HepG2 (cell line): ENCODE measurements around the gene SLC2A13. TPM values are rescaled to one million over a fixed set of nuclear protein-coding genes. Genes with fewer than 3 reads are reported as not detected.
A peak's percentile ranks its signal among the peaks of the same experiment; 100 is the strongest.

Source experiments
- ATAC-seq: fragments of 200-7000 bp; cut with Tn5 transposase; 3 replicates; pipeline ENCODE4 v1.9.1; 2020; ENCODE audit warnings: mild to moderate bottlenecking, moderate library complexity
- BruUV-seq: library from RNA; stranded (reverse); fragments of 400-500 nt; replicated peaks from 2 replicates; lab custom pipeline; 2021; lab: Mats Ljungman, UMichigan
- CTCF ChIA-PET: fragments of 300-600 bp; formaldehyde crosslinking; extraction: SDS; loops from one replicate; lab custom pipeline; 2021; ENCODE audit warnings: low total read pairs, inconsistent platforms, low intra/inter-chr PET ratio; lab: Yijun Ruan, JAX
- POLR2A ChIA-PET: fragments of 350-600 bp; sonication (Branson Sonifier 250); formaldehyde crosslinking; loops from one replicate; lab custom pipeline; 2020; ENCODE audit warnings: antibody characterized with exemption, inconsistent platforms; lab: Yijun Ruan, JAX
- DNase-seq: peaks from one replicate; pipeline ENCODE4 v3.0.0-alpha.2; 2015; ENCODE audit warnings: low spot score
- FAIRE-seq: peaks from 3 replicates; lab custom pipeline; 2011; peaks lifted over from hg19 to GRCh38; lab: Jason Lieb, UNC
- H2AFZ ChIP-seq: one replicate; pipeline ENCODE4 v1.6.1; 2011; ENCODE audit warnings: low read length, inconsistent platforms
- H3K27ac ChIP-seq: fragments of 300-600 bp; 3 replicates; pipeline ENCODE4 v1.8.0; 2011; ENCODE audit warnings: mixed run types, mild to moderate bottlenecking, mixed read lengths, low read length, inconsistent platforms; ENCODE audit not compliant: insufficient read depth; ENCODE audit errors: extremely low read length
- H3K27me3 ChIP-seq, 2 experiments: fragments of 200-600 bp in 1 of 2; 2 replicates in 1 of 2; 3 replicates in 1 of 2; pipeline versions ENCODE4 v1.6.0 to v1.8.0; 2011; ENCODE audit warnings: low read length in 2 of 2, mild to moderate bottlenecking in 2 of 2, moderate library complexity in 2 of 2, inconsistent platforms in 1 of 2; ENCODE audit not compliant: insufficient read depth in 2 of 2, control insufficient read depth in 1 of 2
- H3K36me3 ChIP-seq, 2 experiments: fragments of 200-600 bp in 1 of 2; replicated peaks in 1 of 2; 2 replicates in 1 of 2; 3 replicates in 1 of 2; pipeline versions ENCODE4 v1.5.1 to v1.8.0; 2011; ENCODE audit warnings: low read length in 2 of 2, inconsistent platforms in 1 of 2; ENCODE audit not compliant: insufficient read depth in 2 of 2, control insufficient read depth in 1 of 2
- H3K4me1 ChIP-seq: 2 replicates; pipeline ENCODE4 v1.5.1; 2012; ENCODE audit warnings: low read length, inconsistent platforms; ENCODE audit not compliant: insufficient read depth
- H3K4me2 ChIP-seq: 2 replicates; pipeline ENCODE4 v1.6.0; 2011; ENCODE audit warnings: low read depth, low read length, inconsistent platforms
- H3K4me3 ChIP-seq, 3 experiments: fragments of 200-600 bp in 1 of 3; sonication (generic), shearing (Covaris generic) in 1 of 3; replicated peaks in 1 of 3; 2 replicates each; pipeline ENCODE4 v1.5.1; 2011 to 2016; ENCODE audit warnings: low read length in 3 of 3, inconsistent platforms in 2 of 3, low read depth in 2 of 3, mild to moderate bottlenecking in 2 of 3, control low read depth in 1 of 3, mixed read lengths in 1 of 3; ENCODE audit not compliant: insufficient read depth in 1 of 3
- H3K79me2 ChIP-seq: one replicate; pipeline ENCODE4 v1.6.1; 2011; ENCODE audit warnings: low read length, inconsistent platforms; ENCODE audit not compliant: insufficient read depth
- H3K9ac ChIP-seq: 2 replicates; pipeline ENCODE4 v1.6.0; 2011; ENCODE audit warnings: mild to moderate bottlenecking, low read depth, low read length, inconsistent platforms; ENCODE audit not compliant: insufficient read depth
- H3K9me3 ChIP-seq: 2 replicates; pipeline ENCODE4 v1.5.1; 2012; ENCODE audit warnings: mild to moderate bottlenecking, low read length
- H4K20me1 ChIP-seq: 2 replicates; pipeline ENCODE4 v1.6.0; 2011; ENCODE audit warnings: inconsistent platforms, mild to moderate bottlenecking, low read length, moderate library complexity; ENCODE audit not compliant: insufficient read depth
- CENPX ChIP-seq: sonication (generic); formaldehyde crosslinking; IDR thresholded peaks from 2 replicates; pipeline ENCODE4 v1.9.0; 2021; ENCODE audit warnings: mild to moderate bottlenecking, missing genetic modification reagents, moderate library complexity
- GLMP ChIP-seq: sonication (generic); formaldehyde crosslinking; IDR thresholded peaks from 2 replicates; pipeline ENCODE4 v1.9.0; 2021; ENCODE audit warnings: missing genetic modification reagents, mild to moderate bottlenecking, borderline replicate concordance
- MAFF ChIP-seq: IDR thresholded peaks from 2 replicates; pipeline ENCODE4 v1.6.1; 2011; ENCODE audit warnings: low read depth, low read length, improper control_type of control experiment
- MAFK ChIP-seq, 2 experiments: IDR thresholded peaks in 1 of 2; conservative IDR thresholded peaks in 1 of 2; 2 replicates each; pipeline ENCODE4 v1.6.1; 2011; ENCODE audit warnings: improper control_type of control experiment in 2 of 2, low read length in 2 of 2
- PAX8 ChIP-seq: sonication (generic); formaldehyde crosslinking; IDR thresholded peaks from 2 replicates; pipeline ENCODE4 v1.8.0; 2022; ENCODE audit warnings: mild to moderate bottlenecking, missing genetic modification reagents, borderline replicate concordance
- XBP1 ChIP-seq: sonication (generic); formaldehyde crosslinking; IDR thresholded peaks from 2 replicates; pipeline ENCODE4 v1.5.0; 2020; ENCODE audit warnings: missing genetic modification reagents
- ZFYVE20 ChIP-seq: sonication (generic); formaldehyde crosslinking; IDR thresholded peaks from 2 replicates; pipeline ENCODE4 v1.8.0; 2023; ENCODE audit warnings: low read depth, mild to moderate bottlenecking, moderate library complexity, missing genetic modification reagents, borderline replicate concordance
- WGBS: methylation state at CpG from one replicate; pipeline ENCODE4 v1.1.6; 2017; ENCODE audit warnings: low lambda C conversion rate; 5-methylcytosine and 5-hydroxymethylcytosine counted together
- in situ Hi-C: cut with HindIII; loops from 2 replicates; pipeline ENCODE4 v1.10.0; 2017; ENCODE audit warnings: low pct_unique_long_range_greater_than_20kb; ENCODE audit not compliant: extremely low pct_ligation_motif_present
- intact Hi-C: fragments of 100-400 bp; cut with micrococcal nuclease; formaldehyde crosslinking; loops from one replicate; pipeline ENCODE4 v1.10.0; 2022; ENCODE audit not compliant: unreplicated experiment
- polyA plus RNA-seq, 8 experiments: library from polyadenylated mRNA; depleted of rRNA in 3 of 8; stranded (reverse) in 7 of 8; unstranded in 1 of 8; fragments of >200 nt; fragmentation: Illumina TruSeq in 4 of 8; extraction: Trizol in 4 of 8; gene quantifications; 2 replicates each; pipeline versions ENCODE4 v1.2.1 to v1.2.3, GENCODE V29; 2011 to 2016; ENCODE audit warnings: low read depth in 4 of 8, missing spikeins in 1 of 8, mixed read lengths in 1 of 8; ENCODE audit not compliant: insufficient read depth in 1 of 8
- total RNA-seq, 5 experiments: library from RNA; depleted of rRNA; stranded (reverse); fragments of >200 nt; fragmentation: Illumina TruSeq; extraction: Trizol; gene quantifications; 2 replicates each; pipeline ENCODE4 v1.2.3, GENCODE V29; 2016; ENCODE audit warnings: low read depth in 1 of 5
- TF ChIP-seq, protein P1 (sequence below): IDR thresholded peaks from 2 replicates; pipeline ENCODE4 v1.6.1; 2016; ENCODE audit warnings: mild to moderate bottlenecking
- TF ChIP-seq, protein P2 (sequence below): sonication (generic); formaldehyde crosslinking; IDR thresholded peaks from 2 replicates; pipeline ENCODE4 v1.8.0; 2022; ENCODE audit warnings: missing genetic modification reagents, mild to moderate bottlenecking, inconsistent platforms, borderline replicate concordance

SLC2A13 gene
- total and polyA plus RNA-seq, 2 of the 13 experiments (the other 11 are each of a cell fraction or from before 2014, with no cell fraction given): 5.5 to 6.0 TPM

DNA sequence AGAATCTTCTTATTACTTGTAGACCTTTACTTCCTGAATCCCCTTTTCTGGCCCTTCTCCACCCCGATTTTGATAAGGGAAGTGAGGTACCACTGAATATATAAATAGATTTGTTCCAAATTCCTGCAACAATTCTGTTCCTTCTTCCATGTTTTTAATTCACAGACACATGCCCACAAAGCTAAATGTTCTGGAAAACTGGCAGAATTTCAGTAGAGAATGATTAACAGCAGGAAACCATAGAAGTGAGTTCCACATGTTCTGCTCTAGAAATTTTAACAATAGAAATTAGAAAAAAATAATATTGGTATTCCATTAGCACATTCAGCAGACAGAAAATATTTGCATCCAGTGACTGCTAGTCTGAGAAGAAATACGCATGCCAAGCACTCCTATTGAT, 139.6 kb downstream of the SLC2A13 start (continued):
- TF ChIP-seq, protein P1, sequence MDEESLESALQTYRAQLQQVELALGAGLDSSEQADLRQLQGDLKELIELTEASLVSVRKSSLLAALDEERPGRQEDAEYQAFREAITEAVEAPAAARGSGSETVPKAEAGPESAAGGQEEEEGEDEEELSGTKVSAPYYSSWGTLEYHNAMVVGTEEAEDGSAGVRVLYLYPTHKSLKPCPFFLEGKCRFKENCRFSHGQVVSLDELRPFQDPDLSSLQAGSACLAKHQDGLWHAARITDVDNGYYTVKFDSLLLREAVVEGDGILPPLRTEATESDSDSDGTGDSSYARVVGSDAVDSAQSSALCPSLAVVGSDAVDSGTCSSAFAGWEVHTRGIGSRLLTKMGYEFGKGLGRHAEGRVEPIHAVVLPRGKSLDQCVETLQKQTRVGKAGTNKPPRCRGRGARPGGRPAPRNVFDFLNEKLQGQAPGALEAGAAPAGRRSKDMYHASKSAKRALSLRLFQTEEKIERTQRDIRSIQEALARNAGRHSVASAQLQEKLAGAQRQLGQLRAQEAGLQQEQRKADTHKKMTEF: no peak
- TF ChIP-seq PAX8 (CRISPR knock-in tag): no peak
- TF ChIP-seq GLMP (CRISPR knock-in tag): no peak
- no peak for TF ChIP-seq CENPX
- TF ChIP-seq XBP1 (CRISPR knock-in tag): no peak
- no peak for TF ChIP-seq ZFYVE20

- 91% methylated on average over 2 of the region's 2 CpGs for WGBS
- no peak overlapping the region for H2AFZ ChIP-seq
Measured at GRCh38 chr12:39959467-39959866, 146.4 kb downstream of the SLC2A13 start.

More at GRCh38 chr12:39959467-39959866, 146.4 kb downstream of the SLC2A13 start:
- TF ChIP-seq MAFF (peak; percentile 70), MAFK (conservative IDR thresholded peaks at IDR 0.05 in 1 of 2, IDR thresholded peaks at IDR 0.05 in 1 of 2; ENCODE audit: low read length in 2 of 2) (peak; percentile 56 to 82)
- TF ChIP-seq, protein P2, sequence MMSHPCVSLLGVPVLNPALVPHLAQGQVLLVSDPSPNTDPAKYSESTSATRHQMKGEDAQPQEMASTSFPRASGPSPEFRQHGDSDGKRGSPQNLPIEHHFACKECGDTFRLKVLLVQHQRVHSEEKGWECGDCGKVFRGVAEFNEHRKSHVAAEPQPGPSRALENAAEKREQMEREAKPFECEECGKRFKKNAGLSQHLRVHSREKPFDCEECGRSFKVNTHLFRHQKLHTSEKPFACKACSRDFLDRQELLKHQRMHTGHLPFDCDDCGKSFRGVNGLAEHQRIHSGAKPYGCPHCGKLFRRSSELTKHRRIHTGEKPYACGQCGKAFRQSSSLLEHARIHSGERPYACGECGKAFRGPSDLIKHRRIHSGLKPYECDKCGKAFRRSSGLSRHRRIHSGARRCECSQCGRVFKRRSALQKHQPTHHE: no peak
- H3K4me3 ChIP-seq: no peak overlapping the region
- no peak overlapping the region for H3K4me2 ChIP-seq
- H3K36me3 ChIP-seq: no peaks in the 10 kb centered on the region
- DNase-seq (no peak), FAIRE-seq (no peak), ATAC-seq (no peak)
- ChIA-PET CTCF (interaction anchor here (2.1 kb wide), 1 partner anchor 194 kb away, joined by 5 read pairs; no protein-coding TSS in a partner anchor), POLR2A (no interaction called here)
- no peaks in the 10 kb centered on the region for H3K9me3 ChIP-seq
- H3K9ac ChIP-seq: no peak overlapping the region
- no peaks in the 10 kb centered on the region for H3K79me2 ChIP-seq
- BruUV-seq: no TSS peak
- no peaks in the 10 kb centered on the region for H3K4me1 ChIP-seq
- no peaks in the 10 kb centered on the region for H4K20me1 ChIP-seq
- in situ Hi-C loops: no loop called here
- intact Hi-C loops: loop anchor here (2.0 to 5.0 kb wide), 2 partner anchors 137 to 153 kb away; no protein-coding TSS in a partner anchor
- no peak overlapping the region for H3K27ac ChIP-seq
- no peaks in the 10 kb centered on the region for H3K27me3 ChIP-seq
